NCI-H1048 (cell line): ENCODE results near the gene ANO2.

Source experiments
- DNase-seq: peaks from one replicate; lab custom pipeline; 2025; lab: John Stamatoyannopoulos, UW

Gene ANO2

GRCh38 chr12:5777451-5777850 lies 167.6 kb downstream of the ANO2 start:
- no peak for DNase-seq

GRCh38 chr12:5776091-5776490 lies 169.0 kb downstream of the ANO2 start:
- no peak for DNase-seq

- no peak for DNase-seq
Measured at GRCh38 chr12:5773550-5773949, 171.5 kb downstream of the ANO2 start.

GRCh38 chr12:5771756-5772155 lies 173.3 kb downstream of the ANO2 start:
- DNase-seq = no peak

- no peak for DNase-seq
Measured at GRCh38 chr12:5770727-5771126, 174.3 kb downstream of the ANO2 start.

GRCh38 chr12:5768581-5769196 lies 176.4 kb downstream of the ANO2 start:
- DNase-seq = no peak

- no peak for DNase-seq
Measured at GRCh38 chr12:5768171-5768570, 176.9 kb downstream of the ANO2 start.

- DNase-seq = no peak
Measured at GRCh38 chr12:5758347-5758746, 186.7 kb downstream of the ANO2 start.

GRCh38 chr12:5756338-5756842 lies 188.7 kb downstream of the ANO2 start:
- no peak for DNase-seq

- no peak for DNase-seq
Measured at GRCh38 chr12:5748027-5748426, 197.0 kb downstream of the ANO2 start.

GRCh38 chr12:5746917-5747316 lies 198.1 kb downstream of the ANO2 start:
- no peak for DNase-seq

GRCh38 chr12:5746036-5746908 lies 198.8 kb downstream of the ANO2 start:
- DNase-seq = no peak

GRCh38 chr12:5745251-5745888 lies 199.7 kb downstream of the ANO2 start:
- no peak for DNase-seq

GRCh38 chr12:5742258-5742657 lies 202.8 kb downstream of the ANO2 start:
- DNase-seq = no peak

GRCh38 chr12:5739917-5740316 lies 205.1 kb downstream of the ANO2 start:
- no peak for DNase-seq

- DNase-seq = no peak
Measured at GRCh38 chr12:5737778-5738177, 207.3 kb downstream of the ANO2 start.

- DNase-seq = no peak
Measured at GRCh38 chr12:5736527-5736926, 208.5 kb downstream of the ANO2 start.

GRCh38 chr12:5736016-5736415 lies 209.0 kb downstream of the ANO2 start:
- DNase-seq = no peak

- no peak for DNase-seq
Measured at GRCh38 chr12:5733916-5734315, 211.1 kb downstream of the ANO2 start.

GRCh38 chr12:5733136-5733755 lies 211.8 kb downstream of the ANO2 start:
- no peak for DNase-seq

GRCh38 chr12:5730962-5731361 lies 214.1 kb downstream of the ANO2 start:
- no peak for DNase-seq

- DNase-seq = no peak
Measured at GRCh38 chr12:5723711-5724252, 221.3 kb downstream of the ANO2 start.
